ENCODE results near the gene MCRIP1. TPM values are rescaled to one million over a fixed set of nuclear protein-coding genes. Genes with fewer than 3 reads are reported as not detected.

The MCRIP1 gene
- total and polyA plus RNA-seq, 7 donors, result 20.5 to 187 (median 45.1) TPM

DNA sequence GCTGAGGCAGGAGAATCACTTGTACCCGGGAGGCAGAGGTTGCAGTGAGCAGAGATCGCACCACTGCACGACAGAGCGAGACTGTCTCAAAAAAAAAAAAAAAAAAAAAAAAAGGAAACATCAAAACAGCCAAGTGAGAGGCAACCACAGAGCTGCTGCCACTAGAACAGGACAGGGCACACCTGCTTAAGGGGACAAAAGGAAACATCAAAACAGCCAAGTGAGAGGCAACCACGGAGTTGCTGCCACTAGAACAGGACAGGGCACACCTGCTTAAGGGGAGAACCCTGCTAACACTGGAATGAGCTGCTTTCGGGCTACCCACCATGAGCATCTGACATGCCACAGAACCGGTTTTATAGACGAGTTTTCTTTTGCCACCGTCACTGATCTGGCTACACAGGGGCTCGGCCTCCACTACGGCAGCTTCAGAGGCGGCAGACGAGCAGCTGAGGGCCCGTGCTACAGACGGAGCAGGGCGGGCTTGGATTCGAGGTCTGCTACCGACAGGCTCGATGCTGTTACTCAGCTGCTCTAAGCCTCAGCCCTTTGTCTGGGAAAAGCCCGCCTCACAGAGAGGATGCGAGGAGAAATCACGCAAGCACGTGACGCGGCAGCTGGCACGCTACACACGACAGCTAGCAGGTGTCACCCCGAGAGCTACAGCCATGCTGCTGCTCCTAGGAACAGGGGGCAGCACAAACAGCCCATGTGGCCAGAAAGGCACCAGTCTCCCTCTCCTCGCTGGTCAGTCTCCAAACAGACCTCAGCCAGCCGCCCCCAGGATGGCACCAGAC, 25.3 kb upstream of the MCRIP1 start:
- Histone ChIP-seq H3K9me3 (no peaks in the 10 kb centered on the region), H3K27ac (peak overlapping the region; percentile 97), H3K4me1 (peaks cover 50% of the 10 kb centered on the region), H3K4me3 (peak overlapping the region; percentile 82), H3K36me3 (ENCODE audit: insufficient read depth in 1 of 2, low read depth in 1 of 2) (peaks cover 3 to 56% of the 10 kb centered on the region in 2 donors), H3K27me3 (ENCODE audit: insufficient read depth in 3 of 3, low read length in 2 of 3) (no peaks in the 10 kb centered on the region)
- intact Hi-C loops (cut with DNase I), result loop anchor here (2.0 to 5.0 kb wide), 2 partner anchors 16 to 36 kb away; no protein-coding TSS in a partner anchor
- WGBS, 3 donors, result 56 to 66% (median 60%) methylated on average over 30 of the region's 30 CpGs
- no peak for ATAC-seq
- DNase-seq, result no peak
- TF ChIP-seq CTCF (IDR thresholded peaks at IDR 0.05), result no peak

DNA sequence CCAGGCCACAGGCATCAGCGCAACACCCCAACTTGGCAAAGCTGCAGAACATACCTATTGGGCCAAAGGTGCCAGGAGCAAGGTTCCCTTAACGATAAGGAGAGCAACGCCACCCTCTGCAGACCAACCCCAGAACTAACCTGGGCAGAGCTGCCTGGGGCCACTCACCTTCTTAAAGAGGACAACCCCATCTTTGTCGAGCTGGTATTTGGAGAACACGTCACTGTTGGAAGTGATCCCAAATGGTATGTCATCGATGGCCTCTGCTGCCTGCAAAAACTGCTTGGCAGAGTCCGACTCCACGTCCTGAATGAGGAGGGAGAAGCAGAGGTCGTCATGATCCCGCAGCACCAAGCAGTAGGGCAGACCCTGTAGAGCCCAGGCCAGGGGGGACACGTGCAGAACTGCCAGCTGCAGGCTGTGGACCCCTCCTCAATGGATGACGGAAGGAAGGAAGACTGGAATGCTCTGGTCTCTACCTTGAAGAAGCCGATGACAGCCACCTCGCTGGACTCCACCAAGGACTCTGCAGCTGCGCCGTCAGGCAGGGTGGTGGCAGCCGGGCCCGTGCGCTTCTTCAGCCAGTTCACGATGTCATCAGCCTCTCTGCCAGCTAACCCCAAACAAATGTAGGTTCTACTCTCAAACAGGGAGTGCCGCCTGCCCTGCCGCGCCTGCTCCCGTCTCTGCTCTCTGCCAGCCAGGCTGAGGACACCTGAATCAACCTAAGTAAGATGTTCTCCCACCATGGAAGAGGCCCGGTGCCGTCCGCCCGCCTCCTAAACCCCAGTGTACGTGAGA, 22.1 kb upstream of the MCRIP1 start:
- Histone ChIP-seq H3K27me3 (ENCODE audit: insufficient read depth in 3 of 3, low read length in 2 of 3) (no peaks in the 10 kb centered on the region), H3K4me3 (peak overlapping the region; percentile 11), H3K4me1 (peaks cover 35% of the 10 kb centered on the region), H3K36me3 (ENCODE audit: insufficient read depth in 1 of 2, low read depth in 1 of 2) (peaks cover 3 to 84% of the 10 kb centered on the region in 2 donors), H3K9me3 (no peaks in the 10 kb centered on the region), H3K27ac (peak overlapping the region; percentile 46)
- peak; percentile 60 to 76 (median 70) for ATAC-seq
- TF ChIP-seq CTCF (IDR thresholded peaks at IDR 0.05), result peak; percentile 40
- no peak for DNase-seq
- intact Hi-C loops (cut with DNase I), result loop anchor here (2.0 to 5.0 kb wide), 2 partner anchors 32 to 33 kb away; no protein-coding TSS in a partner anchor
- WGBS, 3 donors, result 45 to 61% (median 55%) methylated on average over 29 of the region's 29 CpGs

DNA sequence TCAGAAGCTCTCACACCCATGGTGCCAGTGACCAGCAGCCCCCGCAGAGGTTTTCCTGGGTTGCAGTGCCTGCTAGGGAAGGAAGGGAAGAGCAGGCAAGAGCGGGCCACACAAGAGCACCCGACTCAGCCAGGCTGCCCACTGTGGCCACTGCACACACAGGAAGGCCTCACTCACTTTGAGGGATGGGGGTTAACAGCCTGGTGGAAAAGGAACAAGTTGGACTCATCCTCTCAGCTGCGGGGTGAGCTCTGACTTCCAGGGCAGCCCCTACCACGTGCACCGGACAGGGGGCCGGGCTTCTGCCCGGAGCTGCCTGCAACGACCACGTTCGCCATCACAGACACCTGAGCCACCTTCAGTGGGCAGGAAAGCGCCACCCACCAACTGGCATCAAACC, 19.1 kb upstream of the MCRIP1 start:
- TF ChIP-seq CTCF (IDR thresholded peaks at IDR 0.05), result no peak
- H3K9me3 ChIP-seq, result no peaks in the 10 kb centered on the region
- 88 to 97% (median 89%) methylated on average over 12 of the region's 12 CpGs for WGBS, 3 donors
- no peak for DNase-seq
- peaks cover 22% of the 10 kb centered on the region for H3K4me1 ChIP-seq
- no peaks in the 10 kb centered on the region for H3K27me3 ChIP-seq (ENCODE audit: insufficient read depth in 3 of 3, low read length in 2 of 3)
- no peak overlapping the region for H3K27ac ChIP-seq
- H3K4me3 ChIP-seq, result no peak overlapping the region
- intact Hi-C loops (cut with DNase I), result no loop called here
- ATAC-seq, result no peak
- H3K36me3 ChIP-seq (ENCODE audit: insufficient read depth in 1 of 2, low read depth in 1 of 2), result peaks cover 4 to 98% of the 10 kb centered on the region in 2 donors

DNA sequence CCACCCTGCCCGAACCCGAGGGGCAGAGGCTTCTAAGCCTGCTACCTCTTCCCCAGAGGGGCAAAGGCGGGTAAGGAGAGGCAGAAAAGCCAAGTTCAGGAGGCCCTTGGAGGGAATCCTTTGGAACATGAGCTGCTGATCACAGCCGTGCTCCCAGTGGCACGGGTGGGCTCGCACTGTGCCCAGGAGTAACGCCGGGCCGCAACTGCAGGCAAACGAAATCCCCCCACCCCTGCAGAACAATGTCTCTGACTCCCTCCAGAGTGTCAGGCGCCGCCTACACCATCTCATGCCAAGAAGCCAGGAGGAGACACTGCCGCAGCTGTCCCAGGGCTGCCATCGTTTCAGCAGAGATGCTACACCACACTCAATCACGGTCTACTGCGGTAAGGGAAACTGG, 18.3 kb upstream of the MCRIP1 start:
- Histone ChIP-seq H3K9me3 (no peaks in the 10 kb centered on the region), H3K27ac (no peak overlapping the region), H3K27me3 (ENCODE audit: insufficient read depth in 3 of 3, low read length in 2 of 3) (no peaks in the 10 kb centered on the region), H3K4me3 (no peak overlapping the region), H3K4me1 (peaks cover 22% of the 10 kb centered on the region), H3K36me3 (ENCODE audit: insufficient read depth in 1 of 2, low read depth in 1 of 2) (peaks cover 10 to 98% of the 10 kb centered on the region in 2 donors)
- no peak for TF ChIP-seq CTCF (IDR thresholded peaks at IDR 0.05)
- intact Hi-C loops (cut with DNase I), result no loop called here
- ATAC-seq (no peak), DNase-seq (no peak)
- WGBS, 3 donors, result 85 to 91% (median 85%) methylated on average over 16 of the region's 16 CpGs
